Thoracic aorta (tissue), 2 donors: ENCODE results near the gene SLC13A3. TPM values are rescaled to one million over a fixed set of nuclear protein-coding genes. Genes with fewer than 3 reads are reported as not detected.

Source experiments
- ATAC-seq: fragments of 150-250 bp; one replicate; pipeline ENCODE4 v1.8.0; 2017; ENCODE audit warnings: low read depth; ENCODE audit not compliant: insufficient number of reproducible peaks, low FRiP score
- DNase-seq: peaks from one replicate; pipeline ENCODE4 v3.0.0-alpha.2; 2020; ENCODE audit warnings: low spot score
- H3K27ac ChIP-seq, 2 donors: fragments of 200-600 bp; sonication (generic); 1 replicate in 1 of 2; 2 replicates in 1 of 2; pipeline ENCODE4 v1.5.1; 2016; ENCODE audit warnings: mild to moderate bottlenecking in 2 of 2, moderate library complexity in 2 of 2
- H3K27me3 ChIP-seq: fragments of 200-600 bp; sonication (generic); replicated peaks from 2 replicates; pipeline ENCODE4 v1.6.0; 2016; ENCODE audit warnings: mild to moderate bottlenecking; ENCODE audit not compliant: insufficient read depth
- H3K36me3 ChIP-seq: fragments of 200-600 bp; sonication (generic); one replicate; pipeline ENCODE4 v1.5.1; 2016
- H3K4me1 ChIP-seq, 2 donors: fragments of 200-600 bp; sonication (generic); 1 replicate in 1 of 2; 2 replicates in 1 of 2; pipeline versions ENCODE4 v1.5.1 to v1.6.0; 2016; ENCODE audit warnings: low read depth in 2 of 2, mild to moderate bottlenecking in 1 of 2; ENCODE audit not compliant: control insufficient read depth in 1 of 2
- H3K4me3 ChIP-seq: fragments of 200-600 bp; sonication (generic); 2 replicates; pipeline ENCODE4 v1.5.1; 2016; ENCODE audit warnings: mild to moderate bottlenecking
- H3K9me3 ChIP-seq: fragments of 200-600 bp; sonication (generic); 2 replicates; pipeline ENCODE4 v1.5.1; 2016
- CTCF ChIP-seq: fragments of 200-600 bp; sonication (generic); IDR thresholded peaks from one replicate; pipeline ENCODE4 v1.5.1; 2019; ENCODE audit warnings: antibody characterized with exemption
- total RNA-seq, 2 donors: library from RNA; depleted of rRNA; stranded (reverse); fragments of >200 nt; gene quantifications; one replicate each; pipeline versions ENCODE4 v1.1.0 to v1.2.3, GENCODE V29; 2016

SLC13A3 gene
- total RNA-seq, 2 donors from 2014 or later, result 3.2 to 4.9 TPM

DNA sequence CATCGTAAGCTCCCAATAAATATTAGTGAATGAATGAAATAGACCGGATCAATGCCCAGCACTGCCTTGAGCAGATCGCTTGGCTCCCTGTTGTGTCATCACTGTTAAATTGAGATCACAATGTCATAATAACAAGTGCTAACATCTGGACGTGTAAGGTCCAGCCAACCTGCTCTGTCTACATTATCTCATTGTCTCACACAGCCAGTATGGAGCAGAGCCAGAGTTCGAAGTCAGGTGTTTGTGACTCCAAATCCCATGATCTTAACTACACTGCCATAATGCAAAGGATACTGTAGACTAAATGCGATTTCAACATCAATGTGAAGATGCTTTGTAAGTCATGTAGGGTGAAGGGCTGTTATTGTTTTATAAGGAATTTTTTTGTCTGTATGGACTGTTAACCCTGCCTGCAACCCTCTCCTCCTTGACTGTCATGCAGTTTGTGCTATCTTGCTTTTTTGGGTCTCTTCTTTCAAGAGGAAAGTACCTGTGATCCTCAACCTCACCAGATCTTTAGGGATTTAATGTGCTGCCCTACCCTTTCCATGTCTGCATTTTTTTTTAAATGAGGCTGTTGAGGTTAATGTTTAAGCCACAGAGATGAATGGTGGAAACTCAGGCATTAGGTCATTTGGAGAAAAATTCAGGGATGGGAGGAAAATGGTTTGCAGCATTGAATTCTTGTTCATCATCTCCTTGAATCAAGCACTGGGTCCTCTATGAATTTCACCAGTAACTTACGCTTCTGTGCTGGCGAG, 51.9 kb downstream of the SLC13A3 start:
- TF ChIP-seq CTCF, result no peak
- no peak overlapping the region for H3K27ac ChIP-seq
- ATAC-seq (no peak), DNase-seq (no peak)
- no peaks in the 10 kb centered on the region for H3K36me3 ChIP-seq
- H3K27me3 ChIP-seq, result no peaks in the 10 kb centered on the region
- H3K9me3 ChIP-seq, result no peaks in the 10 kb centered on the region
- H3K4me3 ChIP-seq, result no peak overlapping the region
- no peaks in the 10 kb centered on the region for H3K4me1 ChIP-seq

DNA sequence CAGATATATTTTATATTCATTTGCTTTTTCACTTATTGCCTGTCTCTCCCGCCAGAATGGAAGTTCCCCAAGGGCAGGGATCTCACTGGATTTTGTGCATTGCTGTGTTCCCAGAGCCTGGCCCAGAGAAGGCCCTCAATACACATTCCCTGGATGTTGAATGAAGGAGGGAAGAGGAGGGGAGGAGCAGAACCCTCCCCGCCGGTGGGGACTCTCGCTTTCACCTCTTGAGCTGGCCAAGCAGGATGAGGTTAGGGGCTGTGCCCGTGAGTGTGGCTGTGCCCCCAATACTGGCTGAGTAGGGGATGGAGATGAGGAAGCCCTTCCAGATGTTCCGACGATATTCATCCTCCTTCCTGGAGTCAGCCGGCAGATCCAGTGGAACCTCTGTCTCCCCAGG, 55.3 kb downstream of the SLC13A3 start:
- Histone ChIP-seq H3K9me3 (no peaks in the 10 kb centered on the region), H3K27me3 (no peaks in the 10 kb centered on the region), H3K27ac (no peak overlapping the region), H3K36me3 (no peaks in the 10 kb centered on the region), H3K4me1 (no peaks in the 10 kb centered on the region), H3K4me3 (no peak overlapping the region)
- ATAC-seq (no peak), DNase-seq (no peak)
- TF ChIP-seq CTCF, result no peak

GRCh38 chr20:46594725-46595124, 56.5 kb downstream of the SLC13A3 start:
- H3K4me1 ChIP-seq, result no peaks in the 10 kb centered on the region
- no peaks in the 10 kb centered on the region for H3K27me3 ChIP-seq
- H3K4me3 ChIP-seq, result no peak overlapping the region
- H3K27ac ChIP-seq, result no peak overlapping the region
- no peaks in the 10 kb centered on the region for H3K36me3 ChIP-seq
- ATAC-seq, result no peak
- no peaks in the 10 kb centered on the region for H3K9me3 ChIP-seq
- no peak for TF ChIP-seq CTCF
- DNase-seq, result no peak

DNA sequence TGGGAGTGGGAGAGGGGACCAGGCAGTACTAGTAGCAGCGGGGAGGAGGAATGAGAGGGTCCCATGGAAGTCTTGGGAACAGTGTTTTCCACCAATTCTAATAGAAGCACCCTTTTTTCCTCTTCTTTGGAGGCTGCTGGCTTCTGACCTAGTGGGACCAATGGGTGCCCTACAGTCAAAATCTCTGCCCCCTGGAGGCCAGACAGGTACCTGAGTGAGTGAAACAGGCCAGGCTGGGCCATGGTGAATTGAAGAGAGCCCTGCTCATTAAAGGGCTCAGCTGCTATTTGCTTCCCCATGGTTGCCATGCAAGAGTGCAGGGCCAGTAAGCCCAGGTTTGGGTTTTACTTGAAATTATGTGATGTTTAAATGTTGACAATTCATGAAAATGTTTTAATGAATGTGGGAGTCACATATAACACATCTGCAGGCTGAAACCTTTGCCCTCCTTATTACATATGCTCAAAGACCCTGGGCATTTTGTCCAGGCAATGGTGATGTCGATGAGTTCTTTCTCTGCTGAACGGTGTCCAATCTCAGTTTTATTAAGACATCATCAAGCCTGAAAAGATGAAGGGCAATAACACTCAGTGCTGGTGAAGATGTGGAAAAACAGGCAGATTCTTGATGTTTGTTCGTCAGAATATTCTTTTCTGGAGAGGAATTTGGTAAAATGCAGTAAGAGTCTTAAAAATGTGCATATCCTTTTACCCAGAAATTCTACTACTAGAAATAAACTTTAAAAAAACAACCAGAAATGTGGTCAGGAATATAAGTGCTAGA, 58.5 kb downstream of the SLC13A3 start:
- Histone ChIP-seq H3K27ac (no peak overlapping the region), H3K4me1 (no peaks in the 10 kb centered on the region), H3K27me3 (no peaks in the 10 kb centered on the region), H3K4me3 (no peak overlapping the region), H3K36me3 (no peaks in the 10 kb centered on the region), H3K9me3 (no peaks in the 10 kb centered on the region)
- DNase-seq, result no peak
- no peak for ATAC-seq
- TF ChIP-seq CTCF, result no peak

- H3K4me3 ChIP-seq, result no peak overlapping the region
- ATAC-seq (no peak), DNase-seq (no peak)
- TF ChIP-seq CTCF, result no peak
- H3K36me3 ChIP-seq, result no peaks in the 10 kb centered on the region
- H3K9me3 ChIP-seq, result no peaks in the 10 kb centered on the region
- H3K27ac ChIP-seq, result no peak overlapping the region
- H3K4me1 ChIP-seq, result no peaks in the 10 kb centered on the region
- no peaks in the 10 kb centered on the region for H3K27me3 ChIP-seq
These were observed 60.8 kb downstream of the SLC13A3 start for GRCh38 chr20:46590443-46590842.
